Measurements from ENCODE around the gene KPNA4. TPM values are rescaled to one million over a fixed set of nuclear protein-coding genes. Genes with fewer than 3 reads are reported as not detected.
A peak's percentile ranks its signal among the peaks of the same experiment; 100 is the strongest.

The KPNA4 gene
- total RNA-seq, 6 donors from 2014 or later, result 12.6 to 51.7 (median 33.0) TPM

DNA sequence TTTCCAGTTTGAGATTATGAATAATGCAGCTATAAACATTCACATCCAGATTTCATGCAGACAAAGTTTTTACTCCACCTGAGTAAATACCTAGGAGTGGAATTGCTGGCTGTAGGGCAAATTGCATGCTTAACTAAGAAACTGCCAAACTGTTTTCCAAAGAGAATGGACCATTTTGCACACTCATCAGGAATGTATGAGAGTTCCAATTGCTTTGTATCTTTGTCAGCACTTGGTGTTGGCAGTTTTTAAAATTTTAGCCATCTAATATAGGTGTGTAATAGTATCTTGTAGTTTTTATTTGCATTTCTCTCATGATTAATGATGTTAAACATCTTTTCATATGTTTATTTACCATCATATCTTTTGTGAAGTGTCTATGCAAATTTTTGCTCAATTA, 75.2 kb downstream of the KPNA4 start:
- TF ChIP-seq POLR2A (IDR thresholded peaks at IDR 0.05), result no peak
- TF ChIP-seq, protein P1, sequence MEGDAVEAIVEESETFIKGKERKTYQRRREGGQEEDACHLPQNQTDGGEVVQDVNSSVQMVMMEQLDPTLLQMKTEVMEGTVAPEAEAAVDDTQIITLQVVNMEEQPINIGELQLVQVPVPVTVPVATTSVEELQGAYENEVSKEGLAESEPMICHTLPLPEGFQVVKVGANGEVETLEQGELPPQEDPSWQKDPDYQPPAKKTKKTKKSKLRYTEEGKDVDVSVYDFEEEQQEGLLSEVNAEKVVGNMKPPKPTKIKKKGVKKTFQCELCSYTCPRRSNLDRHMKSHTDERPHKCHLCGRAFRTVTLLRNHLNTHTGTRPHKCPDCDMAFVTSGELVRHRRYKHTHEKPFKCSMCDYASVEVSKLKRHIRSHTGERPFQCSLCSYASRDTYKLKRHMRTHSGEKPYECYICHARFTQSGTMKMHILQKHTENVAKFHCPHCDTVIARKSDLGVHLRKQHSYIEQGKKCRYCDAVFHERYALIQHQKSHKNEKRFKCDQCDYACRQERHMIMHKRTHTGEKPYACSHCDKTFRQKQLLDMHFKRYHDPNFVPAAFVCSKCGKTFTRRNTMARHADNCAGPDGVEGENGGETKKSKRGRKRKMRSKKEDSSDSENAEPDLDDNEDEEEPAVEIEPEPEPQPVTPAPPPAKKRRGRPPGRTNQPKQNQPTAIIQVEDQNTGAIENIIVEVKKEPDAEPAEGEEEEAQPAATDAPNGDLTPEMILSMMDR (IDR thresholded peaks at IDR 0.05), result no peak
- no peak for TF ChIP-seq EP300 (IDR thresholded peaks at IDR 0.05)
- no peak for TF ChIP-seq POLR2AphosphoS5 (IDR thresholded peaks at IDR 0.05)
- H3K36me3 ChIP-seq, result no peaks in the 10 kb centered on the region
- DNase-seq (no peak), ATAC-seq (ENCODE audit: low FRiP score in 2 of 2) (no peak)
- no peaks in the 10 kb centered on the region for H3K9me3 ChIP-seq
- no peaks in the 10 kb centered on the region for H3K4me1 ChIP-seq
- no peak overlapping the region for H3K27ac ChIP-seq
- H3K4me3 ChIP-seq, result no peak overlapping the region
- no peaks in the 10 kb centered on the region for H3K27me3 ChIP-seq

DNA sequence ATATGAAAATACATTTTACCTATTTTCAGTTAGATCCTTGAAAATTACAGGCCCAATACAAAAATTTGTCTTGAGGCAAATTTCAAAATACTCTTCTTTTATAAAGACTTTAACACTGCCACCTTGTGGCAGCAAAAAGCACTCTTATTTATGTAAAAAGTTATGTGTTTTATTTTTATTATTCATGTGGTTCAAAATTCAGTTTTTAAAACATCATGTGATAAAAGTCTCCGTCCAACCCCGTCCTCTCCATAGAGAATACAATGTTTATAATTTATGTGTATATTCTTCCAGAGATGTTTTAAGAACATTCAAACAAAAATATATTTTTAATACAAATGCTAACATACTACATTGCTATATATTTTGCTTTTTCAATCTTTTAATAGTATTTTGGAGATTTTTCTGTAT, 78.9 kb downstream of the KPNA4 start:
- Histone ChIP-seq H3K4me1 (no peaks in the 10 kb centered on the region), H3K36me3 (no peaks in the 10 kb centered on the region), H3K27ac (no peak overlapping the region), H3K9me3 (no peaks in the 10 kb centered on the region), H3K4me3 (peak overlapping the region in 1 of 4 donors; percentile 14), H3K27me3 (no peaks in the 10 kb centered on the region)
- no peak for DNase-seq
- ATAC-seq (ENCODE audit: low FRiP score in 2 of 2), result peak in 1 of 2 donors; percentile 59
- 10 to 12% methylated on average over 2 of the region's 2 CpGs for WGBS, 2 donors
- TF ChIP-seq EP300 (IDR thresholded peaks at IDR 0.05), result no peak
- TF ChIP-seq, protein P1 (IDR thresholded peaks at IDR 0.05), result peak in 4 of 6 experiments; percentile 9 to 41 (median 26)

DNA sequence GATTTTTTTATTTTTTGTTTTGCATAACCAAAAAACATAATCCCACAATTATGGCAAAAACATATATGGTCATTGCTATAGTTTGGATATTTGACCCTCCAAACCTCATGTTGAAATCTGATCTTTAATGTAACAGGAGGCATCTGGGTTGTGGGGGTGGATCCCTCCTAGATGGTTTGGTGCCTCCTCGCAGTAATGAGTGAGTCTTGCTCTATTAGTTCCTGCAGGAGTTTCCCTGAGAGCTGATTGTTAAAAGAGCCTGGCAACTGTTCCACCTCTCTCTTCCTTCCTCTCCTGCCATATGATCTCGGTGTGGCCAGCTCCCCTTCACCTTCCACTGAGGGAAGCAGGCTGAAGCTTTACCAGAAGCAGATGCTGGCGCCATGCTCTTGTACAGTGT, 82.6 kb downstream of the KPNA4 start:
- no peaks in the 10 kb centered on the region for H3K27me3 ChIP-seq
- H3K9me3 ChIP-seq, result no peaks in the 10 kb centered on the region
- no peaks in the 10 kb centered on the region for H3K4me1 ChIP-seq
- DNase-seq (no peak), ATAC-seq (ENCODE audit: low FRiP score in 2 of 2) (no peak)
- no peak overlapping the region for H3K4me3 ChIP-seq
- TF ChIP-seq, protein P1 (IDR thresholded peaks at IDR 0.05), result no peak
- no peak for TF ChIP-seq EP300 (IDR thresholded peaks at IDR 0.05)
- no peak for TF ChIP-seq POLR2AphosphoS5 (IDR thresholded peaks at IDR 0.05)
- no peak for TF ChIP-seq POLR2A (IDR thresholded peaks at IDR 0.05)
- H3K36me3 ChIP-seq, result no peaks in the 10 kb centered on the region
- H3K27ac ChIP-seq, result no peak overlapping the region
- 77 to 79% methylated on average over 3 of the region's 3 CpGs for WGBS, 2 donors

DNA sequence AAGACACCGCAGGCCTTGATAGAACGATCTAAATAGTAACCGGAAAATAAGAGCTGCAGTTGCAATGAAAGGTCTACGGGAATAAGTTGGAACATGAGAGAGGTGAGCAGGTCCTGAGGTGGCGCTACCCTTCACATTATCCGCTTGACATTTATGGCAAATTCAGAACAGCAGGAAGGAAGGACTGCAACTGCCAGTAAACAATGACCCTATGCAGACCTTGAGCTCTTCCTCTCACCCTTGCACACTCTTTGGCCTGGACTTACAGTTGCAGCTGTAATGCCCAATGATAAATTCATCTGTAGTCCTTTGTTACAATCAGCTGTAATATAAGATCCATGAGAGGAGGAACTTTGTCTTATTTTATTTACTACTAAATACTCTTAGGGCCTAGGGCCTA, 83.5 kb downstream of the KPNA4 start:
- Histone ChIP-seq H3K4me1 (no peaks in the 10 kb centered on the region), H3K36me3 (no peaks in the 10 kb centered on the region), H3K27ac (no peak overlapping the region), H3K9me3 (no peaks in the 10 kb centered on the region), H3K4me3 (no peak overlapping the region), H3K27me3 (no peaks in the 10 kb centered on the region)
- no peak for DNase-seq
- no peak for ATAC-seq (ENCODE audit: low FRiP score in 2 of 2)
- TF ChIP-seq EP300 (IDR thresholded peaks at IDR 0.05) (no peak), POLR2AphosphoS5 (IDR thresholded peaks at IDR 0.05) (no peak), POLR2A (IDR thresholded peaks at IDR 0.05) (no peak)
- TF ChIP-seq, protein P1 (IDR thresholded peaks at IDR 0.05), result no peak
- 65 to 77% methylated on average over 6 of the region's 6 CpGs for WGBS, 2 donors

DNA sequence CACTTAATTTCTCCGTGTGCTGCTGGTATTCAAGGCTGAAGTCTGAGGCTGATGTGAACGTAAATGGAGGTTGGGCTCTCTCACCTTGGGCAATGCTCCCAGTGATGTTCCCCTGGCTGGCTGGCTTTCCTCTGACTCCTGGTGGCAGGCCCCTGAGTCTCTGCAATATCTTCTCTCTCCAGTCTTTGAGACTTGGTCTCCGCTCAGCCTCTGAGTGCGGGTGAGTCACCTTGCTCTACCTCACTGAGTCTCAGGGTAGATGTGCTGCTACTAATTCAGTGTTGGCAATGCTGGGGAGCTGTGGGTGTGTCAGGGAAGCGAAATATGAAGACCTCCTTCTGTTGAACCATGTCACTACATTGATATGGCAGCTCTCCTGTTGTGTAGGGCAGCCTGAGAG, 84.4 kb downstream of the KPNA4 start:
- ATAC-seq (ENCODE audit: low FRiP score in 2 of 2), result no peak

More for the DNA sequence above, 84.4 kb downstream of the KPNA4 start:
- Histone ChIP-seq H3K9me3 (no peaks in the 10 kb centered on the region), H3K27ac (no peak overlapping the region), H3K27me3 (no peaks in the 10 kb centered on the region), H3K4me1 (no peaks in the 10 kb centered on the region), H3K36me3 (no peaks in the 10 kb centered on the region), H3K4me3 (no peak overlapping the region)
- WGBS, 2 donors, result 95 to 100% methylated on average over 5 of the region's 5 CpGs
- DNase-seq, result no peak
- TF ChIP-seq POLR2AphosphoS5 (IDR thresholded peaks at IDR 0.05) (no peak), EP300 (IDR thresholded peaks at IDR 0.05) (no peak)
